DND-41 (cell line): ENCODE results near the gene SLC5A11.

Experiments
- ATAC-seq: fragments of 200-7000 bp; cut with Tn5 transposase; 3 replicates; pipeline ENCODE4 v1.9.1; 2021; ENCODE audit warnings: low read depth; ENCODE audit not compliant: insufficient read depth
- DNase-seq: peaks from one replicate; pipeline ENCODE4 v3.0.0-alpha.2; 2020
- H2AFZ ChIP-seq: 2 replicates; pipeline ENCODE4 v1.6.0; 2012; ENCODE audit warnings: low read depth, low read length
- H3K27ac ChIP-seq: 2 replicates; pipeline ENCODE4 v1.5.1; 2012; ENCODE audit warnings: low read length, inconsistent platforms
- H3K27me3 ChIP-seq: fragments of 200-600 bp; sonication (generic); 2 replicates; pipeline ENCODE4 v1.6.0; 2012; ENCODE audit warnings: low read length, mild to moderate bottlenecking, inconsistent platforms; ENCODE audit not compliant: insufficient read depth, poor library complexity
- H3K36me3 ChIP-seq: 2 replicates; pipeline ENCODE4 v1.5.1; 2012; ENCODE audit warnings: low read length, inconsistent platforms; ENCODE audit not compliant: insufficient read depth
- H3K4me1 ChIP-seq: 2 replicates; pipeline ENCODE4 v1.5.1; 2012; ENCODE audit warnings: mild to moderate bottlenecking, low read length; ENCODE audit not compliant: insufficient read depth
- H3K4me2 ChIP-seq: 2 replicates; pipeline ENCODE4 v1.6.0; 2012; ENCODE audit warnings: mild to moderate bottlenecking, moderate library complexity, low read length, inconsistent platforms; ENCODE audit not compliant: insufficient read depth
- H3K4me3 ChIP-seq, 2 experiments: fragments of 200-600 bp in 1 of 2; shearing (Covaris generic) in 1 of 2; 2 replicates each; pipeline ENCODE4 v1.5.1; 2012 to 2016; ENCODE audit warnings: inconsistent platforms in 2 of 2, low read length in 2 of 2, mild to moderate bottlenecking in 2 of 2, low read depth in 1 of 2, moderate library complexity in 1 of 2
- H3K79me2 ChIP-seq: 2 replicates; pipeline ENCODE4 v1.6.0; 2012; ENCODE audit warnings: low read length, inconsistent platforms; ENCODE audit not compliant: insufficient read depth
- H3K9ac ChIP-seq: 2 replicates; pipeline ENCODE4 v1.6.0; 2012; ENCODE audit warnings: low read depth, mild to moderate bottlenecking, inconsistent platforms, low read length, moderate library complexity
- H3K9me3 ChIP-seq: 2 replicates; pipeline ENCODE4 v1.5.1; 2012; ENCODE audit warnings: low read length, moderate library complexity, mild to moderate bottlenecking, inconsistent platforms; ENCODE audit not compliant: insufficient read depth, severe bottlenecking
- H4K20me1 ChIP-seq: 2 replicates; pipeline ENCODE4 v1.6.0; 2012; ENCODE audit warnings: low read length; ENCODE audit not compliant: insufficient read depth
- CTCF ChIP-seq: IDR thresholded peaks from 2 replicates; pipeline ENCODE4 v1.5.1; 2012; ENCODE audit warnings: borderline replicate concordance, low read length, moderate library complexity, mild to moderate bottlenecking; ENCODE audit not compliant: poor library complexity, severe bottlenecking; ENCODE audit errors: extremely low read depth
- EZH2 ChIP-seq: IDR thresholded peaks from 3 replicates; pipeline ENCODE4 v1.6.1; 2012; ENCODE audit warnings: borderline replicate concordance, low read depth, mild to moderate bottlenecking, moderate library complexity, low read length, inconsistent platforms; ENCODE audit not compliant: severe bottlenecking

SLC5A11 gene

GRCh38 chr16:24825696-24826095 lies 20.1 kb upstream of the SLC5A11 start:
- DNase-seq = no peak
- Histone ChIP-seq H3K79me2 (no peaks in the 10 kb centered on the region), H3K27me3 (no peaks in the 10 kb centered on the region), H3K9ac (no peak overlapping the region), H3K4me2 (no peak overlapping the region), H2AFZ (no peak overlapping the region), H3K4me3 (no peak overlapping the region), H4K20me1 (peaks cover 2% of the 10 kb centered on the region; the same call in 1 of the 2 replicates), H3K36me3 (peaks cover 71% of the 10 kb centered on the region), H3K9me3 (no peaks in the 10 kb centered on the region), H3K4me1 (no peaks in the 10 kb centered on the region), H3K27ac (no peak overlapping the region)
- no peak for ATAC-seq
- TF ChIP-seq EZH2 (no peak), CTCF (no peak)

GRCh38 chr16:24826096-24826690 lies 19.6 kb upstream of the SLC5A11 start:
- H3K27ac ChIP-seq = no peak overlapping the region

GRCh38 chr16:24826817-24827566 lies 18.8 kb upstream of the SLC5A11 start:
- no peak overlapping the region for H3K27ac ChIP-seq
- H3K36me3 ChIP-seq = peaks cover 58% of the 10 kb centered on the region
- DNase-seq (no peak), ATAC-seq (no peak)
- H3K4me1 ChIP-seq = no peaks in the 10 kb centered on the region
- peaks cover 2% of the 10 kb centered on the region; the same call in 1 of the 2 replicates for H4K20me1 ChIP-seq
- no peak overlapping the region for H3K4me3 ChIP-seq
- H3K79me2 ChIP-seq = no peaks in the 10 kb centered on the region
- no peak overlapping the region for H2AFZ ChIP-seq
- no peak overlapping the region for H3K4me2 ChIP-seq
- no peak overlapping the region for H3K9ac ChIP-seq
- H3K27me3 ChIP-seq = no peaks in the 10 kb centered on the region
- TF ChIP-seq CTCF (no peak), EZH2 (no peak)
- H3K9me3 ChIP-seq = no peaks in the 10 kb centered on the region

More at GRCh38 chr16:24826096-24826690, 19.6 kb upstream of the SLC5A11 start:
- Histone ChIP-seq H4K20me1 (peaks cover 2% of the 10 kb centered on the region; the same call in 1 of the 2 replicates), H3K4me1 (no peaks in the 10 kb centered on the region), H3K4me3 (no peak overlapping the region), H3K36me3 (peaks cover 66% of the 10 kb centered on the region), H3K27me3 (no peaks in the 10 kb centered on the region), H3K9me3 (no peaks in the 10 kb centered on the region), H3K79me2 (no peaks in the 10 kb centered on the region), H3K9ac (no peak overlapping the region), H2AFZ (no peak overlapping the region), H3K4me2 (no peak overlapping the region)
- TF ChIP-seq CTCF (no peak), EZH2 (no peak)
- ATAC-seq = no peak
- DNase-seq = no peak
